Activated gamma-delta T cell treated with Interleukin-2 at 50 U/mL for 16 hours (primary cell): ENCODE results near the gene FASTKD2.

Source experiments
- DNase-seq: peaks from one replicate; pipeline ENCODE4 v3.0.0-alpha.2; 2020

Gene FASTKD2

GRCh38 chr2:206765242-206766056, at the start of gene FASTKD2, which contains the start of gene MDH1B:
FASTKD2 (plus strand) TSS chr2:206765606; CDS start chr2:206766694, 1,088 bp downstream.
MDH1B (minus strand) TSS chr2:206765328; CDS start chr2:206765271, 57 bp downstream.
- peak; percentile 76 for DNase-seq

GRCh38 chr2:206716623-206717022, 48.8 kb upstream of the FASTKD2 start:
- no peak for DNase-seq

GRCh38 chr2:206718296-206718695, 47.1 kb upstream of the FASTKD2 start, which contains the start of gene DYTN:
DYTN (minus strand) TSS chr2:206718396; CDS start chr2:206718279, 117 bp downstream.
- no peak for DNase-seq

- no peak for DNase-seq
Measured at GRCh38 chr2:206721256-206721920, 44.0 kb upstream of the FASTKD2 start.

- no peak for DNase-seq
Measured at GRCh38 chr2:206723288-206723687, 42.1 kb upstream of the FASTKD2 start.

GRCh38 chr2:206727287-206727686, 38.1 kb upstream of the FASTKD2 start:
- DNase-seq: no peak

- DNase-seq: no peak
Measured at GRCh38 chr2:206728277-206729199, 36.9 kb upstream of the FASTKD2 start.

GRCh38 chr2:206733341-206733740, 32.1 kb upstream of the FASTKD2 start:
- DNase-seq: no peak

- no peak for DNase-seq
Measured at GRCh38 chr2:206736935-206737334, 28.5 kb upstream of the FASTKD2 start.

- DNase-seq: no peak
Measured at GRCh38 chr2:206739271-206739670, 26.1 kb upstream of the FASTKD2 start.

GRCh38 chr2:206740800-206741199, 24.6 kb upstream of the FASTKD2 start:
- DNase-seq: no peak

GRCh38 chr2:206756816-206757215, 8.6 kb upstream of the FASTKD2 start:
- no peak for DNase-seq

- no peak for DNase-seq
Measured at GRCh38 chr2:206764673-206765241, 649 bp upstream of the FASTKD2 start.

- no peak for DNase-seq
Measured at GRCh38 chr2:206766057-206766930, 888 bp downstream of the FASTKD2 start.

- no peak for DNase-seq
Measured at GRCh38 chr2:206774871-206775270, 9.5 kb downstream of the FASTKD2 start.

- no peak for DNase-seq
Measured at GRCh38 chr2:206776432-206776831, 11.0 kb downstream of the FASTKD2 start.

GRCh38 chr2:206780671-206781070, 15.3 kb downstream of the FASTKD2 start:
- DNase-seq: no peak

- DNase-seq: no peak
Measured at GRCh38 chr2:206783718-206784117, 18.3 kb downstream of the FASTKD2 start.

GRCh38 chr2:206784559-206785353, 19.4 kb downstream of the FASTKD2 start:
- no peak for DNase-seq

- DNase-seq: no peak
Measured at GRCh38 chr2:206790311-206790935, 25.0 kb downstream of the FASTKD2 start.
